PC-9 (cell line): Measurements from ENCODE around the gene LASP1. TPM values are rescaled to one million over a fixed set of nuclear protein-coding genes. Genes with fewer than 3 reads are reported as not detected.

Source experiments
- BruUV-seq: library from RNA; stranded (reverse); fragments of 400-500 nt; replicated peaks from 2 replicates; lab custom pipeline; 2021; lab: Mats Ljungman, UMichigan
- CTCF ChIA-PET: fragments of 300-600 bp; sonication (Branson Sonifier 250); formaldehyde crosslinking; loops from one replicate; lab custom pipeline; 2022; ENCODE audit warnings: antibody characterized with exemption; lab: Charles Lee
- POLR2A ChIA-PET: fragments of 300-600 bp; sonication (Branson Sonifier 250); formaldehyde crosslinking; loops from one replicate; lab custom pipeline; 2022; ENCODE audit warnings: antibody characterized with exemption; ENCODE audit not compliant: unreplicated experiment; lab: Charles Lee
- DNase-seq, 2 experiments: peaks; one replicate each; pipeline versions ENCODE4 v3.0.0 to v3.0.0-alpha.2; 2015 to 2022; ENCODE audit warnings: mixed read lengths in 1 of 2
- H2AFZ ChIP-seq: fragments of 200-600 bp; sonication (generic); 2 replicates; pipeline ENCODE4 v1.8.1; 2017; ENCODE audit warnings: antibody characterized with exemption
- H3F3A ChIP-seq: fragments of 200-600 bp; sonication (generic); 2 replicates; pipeline ENCODE4 v1.8.1; 2017; ENCODE audit warnings: antibody characterized with exemption, mild to moderate bottlenecking, low read depth; ENCODE audit not compliant: insufficient read depth
- H3K27ac ChIP-seq: fragments of 200-600 bp; sonication (generic); 2 replicates; pipeline ENCODE4 v1.6.1; 2016; ENCODE audit warnings: mixed run types
- H3K27me3 ChIP-seq: fragments of 200-600 bp; sonication (generic); 2 replicates; pipeline ENCODE4 v1.6.1; 2016; ENCODE audit warnings: low read depth, mixed run types; ENCODE audit not compliant: insufficient read depth
- H3K36me3 ChIP-seq: fragments of 200-600 bp; sonication (generic); 2 replicates; pipeline ENCODE4 v1.6.1; 2016; ENCODE audit warnings: low read depth, mixed run types
- H3K4me1 ChIP-seq: fragments of 200-600 bp; sonication (generic); replicated peaks from 2 replicates; pipeline ENCODE4 v1.6.1; 2016; ENCODE audit warnings: mixed run types; ENCODE audit not compliant: insufficient read depth
- H3K4me2 ChIP-seq: fragments of 200-600 bp; sonication (generic); 2 replicates; pipeline ENCODE4 v1.6.1; 2017; ENCODE audit warnings: mixed run types
- H3K4me3 ChIP-seq: fragments of 200-600 bp; sonication (generic); 2 replicates; pipeline ENCODE4 v1.6.1; 2016; ENCODE audit warnings: mixed run types
- H3K79me2 ChIP-seq: fragments of 200-600 bp; sonication (generic); 2 replicates; pipeline ENCODE4 v1.6.1; 2017; ENCODE audit warnings: low read depth, mixed run types
- H3K9me2 ChIP-seq: fragments of 200-600 bp; sonication (generic); 2 replicates; pipeline ENCODE4 v1.8.1; 2017; ENCODE audit warnings: mild to moderate bottlenecking; ENCODE audit not compliant: insufficient read depth
- H3K9me3 ChIP-seq: fragments of 200-600 bp; sonication (generic); 2 replicates; pipeline ENCODE4 v1.8.1; 2016; ENCODE audit warnings: low read depth; ENCODE audit not compliant: insufficient read depth
- H4K20me1 ChIP-seq: fragments of 200-600 bp; sonication (generic); 2 replicates; pipeline ENCODE4 v1.8.1; 2017; ENCODE audit not compliant: insufficient read depth
- EZH2 ChIP-seq: fragments of 200-600 bp; sonication (generic); IDR thresholded peaks from 2 replicates; pipeline ENCODE4 v1.8.0; 2017; ENCODE audit warnings: antibody characterized with exemption, low read depth
- intact Hi-C: fragments of 100-400 bp; cut with micrococcal nuclease; formaldehyde crosslinking; loops from one replicate; pipeline ENCODE4 v1.10.0; 2022; ENCODE audit not compliant: unreplicated experiment
- total RNA-seq: library from RNA; stranded (reverse); gene quantifications from 2 replicates; pipeline ENCODE4 v1.2.3, GENCODE V29; 2021
- TF ChIP-seq, protein P1 (sequence below): fragments of 200-600 bp; sonication (generic); conservative IDR thresholded peaks from 2 replicates; pipeline ENCODE4 v1.6.1; 2017; ENCODE audit warnings: mixed run types, antibody characterized with exemption, mild to moderate bottlenecking, moderate library complexity

LASP1 gene
- total RNA-seq, 1 experiment from 2014 or later = 309 TPM

GRCh38 chr17:38917259-38917658, 47.4 kb downstream of the LASP1 start:
- CTCF ChIA-PET = interaction anchor here (0.6 kb wide), 1 partner anchor 16 kb away, joined by 3 read pairs; no protein-coding TSS in a partner anchor
- no peaks in the 10 kb centered on the region for H3K27me3 ChIP-seq
- peaks cover 32% of the 10 kb centered on the region for H4K20me1 ChIP-seq
- no peak overlapping the region for H3K4me2 ChIP-seq
- peaks cover 50% of the 10 kb centered on the region; the same call in 1 of the 2 replicates for H3F3A ChIP-seq
- H3K4me1 ChIP-seq = no peaks in the 10 kb centered on the region
- no peaks in the 10 kb centered on the region for H3K9me3 ChIP-seq
- H2AFZ ChIP-seq = no peak overlapping the region
- no TSS peak for BruUV-seq
- peaks cover 21% of the 10 kb centered on the region; the same call in 1 of the 2 replicates for H3K36me3 ChIP-seq
- no peaks in the 10 kb centered on the region for H3K9me2 ChIP-seq
- TF ChIP-seq, protein P1, sequence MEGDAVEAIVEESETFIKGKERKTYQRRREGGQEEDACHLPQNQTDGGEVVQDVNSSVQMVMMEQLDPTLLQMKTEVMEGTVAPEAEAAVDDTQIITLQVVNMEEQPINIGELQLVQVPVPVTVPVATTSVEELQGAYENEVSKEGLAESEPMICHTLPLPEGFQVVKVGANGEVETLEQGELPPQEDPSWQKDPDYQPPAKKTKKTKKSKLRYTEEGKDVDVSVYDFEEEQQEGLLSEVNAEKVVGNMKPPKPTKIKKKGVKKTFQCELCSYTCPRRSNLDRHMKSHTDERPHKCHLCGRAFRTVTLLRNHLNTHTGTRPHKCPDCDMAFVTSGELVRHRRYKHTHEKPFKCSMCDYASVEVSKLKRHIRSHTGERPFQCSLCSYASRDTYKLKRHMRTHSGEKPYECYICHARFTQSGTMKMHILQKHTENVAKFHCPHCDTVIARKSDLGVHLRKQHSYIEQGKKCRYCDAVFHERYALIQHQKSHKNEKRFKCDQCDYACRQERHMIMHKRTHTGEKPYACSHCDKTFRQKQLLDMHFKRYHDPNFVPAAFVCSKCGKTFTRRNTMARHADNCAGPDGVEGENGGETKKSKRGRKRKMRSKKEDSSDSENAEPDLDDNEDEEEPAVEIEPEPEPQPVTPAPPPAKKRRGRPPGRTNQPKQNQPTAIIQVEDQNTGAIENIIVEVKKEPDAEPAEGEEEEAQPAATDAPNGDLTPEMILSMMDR = no peak
- TF ChIP-seq EZH2 = no peak
- no peak overlapping the region for H3K4me3 ChIP-seq
- no peak overlapping the region for H3K27ac ChIP-seq
- H3K79me2 ChIP-seq = peaks cover 6% of the 10 kb centered on the region; the same call in 1 of the 2 replicates
- intact Hi-C loops = no loop called here
- DNase-seq = no peak
- POLR2A ChIA-PET = no interaction called here

DNA sequence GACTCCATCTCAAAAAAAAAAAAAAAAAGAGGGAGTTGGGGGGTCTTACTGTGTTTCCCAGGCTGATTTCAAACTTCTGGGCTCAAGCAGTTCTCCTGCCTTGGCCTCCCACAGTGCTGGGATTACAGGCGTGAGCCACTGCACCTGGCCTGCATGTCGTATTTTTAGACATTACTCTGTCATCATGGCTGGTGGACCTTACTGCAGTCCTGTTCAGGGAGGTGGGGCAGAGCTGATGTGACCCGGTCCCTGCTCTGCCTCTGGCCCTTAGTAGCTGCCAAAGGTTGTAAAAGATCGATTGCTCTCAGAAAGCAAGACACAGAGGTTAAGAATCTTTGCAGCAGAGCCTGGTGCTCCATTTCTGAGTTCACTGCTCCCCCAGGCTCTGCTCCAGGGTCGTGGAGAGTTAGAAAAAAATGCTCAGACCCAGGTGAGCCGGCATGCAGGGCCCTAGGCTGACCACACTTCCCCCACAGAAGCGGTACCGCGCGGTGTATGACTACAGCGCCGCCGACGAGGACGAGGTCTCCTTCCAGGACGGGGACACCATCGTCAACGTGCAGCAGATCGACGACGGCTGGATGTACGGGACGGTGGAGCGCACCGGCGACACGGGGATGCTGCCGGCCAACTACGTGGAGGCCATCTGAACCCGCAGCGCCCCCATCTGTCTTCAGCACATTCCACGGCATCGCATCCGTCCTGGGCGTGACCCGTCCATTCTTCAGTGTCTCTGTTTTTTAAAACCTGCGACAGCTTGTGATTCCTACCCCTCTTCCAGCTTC, 48.5 kb downstream of the LASP1 start:
- Histone ChIP-seq H3K9me2 (no peaks in the 10 kb centered on the region), H3K4me3 (no peak overlapping the region), H4K20me1 (peaks cover 27% of the 10 kb centered on the region), H2AFZ (no peak overlapping the region), H3K4me1 (no peaks in the 10 kb centered on the region), H3K9me3 (no peaks in the 10 kb centered on the region), H3K36me3 (peaks cover 21% of the 10 kb centered on the region; the same call in 1 of the 2 replicates), H3K79me2 (peaks cover under 1% of the 10 kb centered on the region; the same call in 1 of the 2 replicates), H3K27me3 (no peaks in the 10 kb centered on the region), H3F3A (peaks cover 51% of the 10 kb centered on the region; the same call in 1 of the 2 replicates), H3K27ac (no peak overlapping the region), H3K4me2 (no peak overlapping the region)
- POLR2A ChIA-PET = interaction anchor here (0.5 kb wide), 1 partner anchor 1034 kb away, joined by 5 read pairs; no protein-coding TSS in a partner anchor
- TF ChIP-seq, protein P1 = no peak
- TF ChIP-seq EZH2 = no peak
- DNase-seq = no peak
- CTCF ChIA-PET = no interaction called here
- intact Hi-C loops = no loop called here
- BruUV-seq = no TSS peak

- Histone ChIP-seq H3K27me3 (no peaks in the 10 kb centered on the region), H3K4me1 (no peaks in the 10 kb centered on the region), H3K36me3 (peaks cover 21% of the 10 kb centered on the region; the same call in 1 of the 2 replicates), H3K27ac (no peak overlapping the region), H2AFZ (no peak overlapping the region), H3K9me3 (no peaks in the 10 kb centered on the region), H4K20me1 (peaks cover 27% of the 10 kb centered on the region), H3K79me2 (no peaks in the 10 kb centered on the region), H3K4me2 (no peak overlapping the region), H3F3A (peaks cover 51% of the 10 kb centered on the region; the same call in 1 of the 2 replicates), H3K4me3 (no peak overlapping the region), H3K9me2 (no peaks in the 10 kb centered on the region)
- BruUV-seq = no TSS peak
- ChIA-PET CTCF (no interaction called here), POLR2A (interaction anchor here (0.5 kb wide), 1 partner anchor 1034 kb away, joined by 5 read pairs; no protein-coding TSS in a partner anchor)
- intact Hi-C loops = no loop called here
- TF ChIP-seq EZH2 = no peak
- TF ChIP-seq, protein P1 = no peak
- no peak for DNase-seq
These were observed 49.1 kb downstream of the LASP1 start for GRCh38 chr17:38918916-38919315.
